ENCODE measurements around the gene FAM234A.
"Not testable (repeated sequence)": the region's sequence is repeated elsewhere in the genome, so short reads cannot be mapped to it uniquely, and the experiment has no call there.

FAM234A gene

DNA sequence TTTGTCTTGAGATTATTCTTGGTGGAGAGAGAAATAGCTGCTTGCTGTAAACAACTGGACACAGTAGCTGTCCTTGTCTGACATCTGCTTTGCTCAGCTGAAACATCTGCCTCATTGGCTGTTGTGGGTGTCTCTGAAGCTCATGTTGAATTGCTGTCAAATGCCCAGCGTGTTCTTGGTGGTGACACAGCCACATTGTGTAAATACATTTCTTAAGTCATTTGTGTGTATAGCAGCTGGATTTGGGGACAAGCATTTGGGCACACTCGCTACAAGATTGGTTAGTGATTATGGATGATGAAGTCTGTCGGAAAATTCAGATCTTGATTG is 5.3 kb downstream of the FAM234A start:
- DNase-seq, result peak; percentile 19

- no peak for DNase-seq
These were observed 5.9 kb downstream of the FAM234A start for GRCh38 chr16:240559-240958.

DNA sequence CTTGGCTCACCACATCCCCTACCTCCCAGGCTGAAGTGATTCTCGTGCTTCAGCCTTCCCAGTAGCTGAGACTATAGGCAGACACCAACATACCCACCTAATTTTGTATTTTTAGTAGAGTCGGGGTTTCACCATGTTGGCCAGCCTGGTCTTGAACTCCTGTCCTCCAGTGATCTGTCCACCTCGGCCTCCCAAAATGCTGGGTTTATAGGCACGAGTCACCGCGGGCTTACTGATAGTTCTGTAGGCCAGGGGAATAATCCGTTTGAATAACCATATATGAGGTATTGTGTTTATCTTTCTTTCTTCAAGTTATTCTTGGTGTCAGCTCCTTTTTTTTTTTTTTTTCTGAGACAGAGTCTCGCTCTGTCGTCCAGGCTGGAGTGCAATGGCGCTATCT is 7.7 kb downstream of the FAM234A start:
- no peak for DNase-seq

GRCh38 chr16:243348-243747 is 8.7 kb downstream of the FAM234A start:
- no peak for DNase-seq

DNA sequence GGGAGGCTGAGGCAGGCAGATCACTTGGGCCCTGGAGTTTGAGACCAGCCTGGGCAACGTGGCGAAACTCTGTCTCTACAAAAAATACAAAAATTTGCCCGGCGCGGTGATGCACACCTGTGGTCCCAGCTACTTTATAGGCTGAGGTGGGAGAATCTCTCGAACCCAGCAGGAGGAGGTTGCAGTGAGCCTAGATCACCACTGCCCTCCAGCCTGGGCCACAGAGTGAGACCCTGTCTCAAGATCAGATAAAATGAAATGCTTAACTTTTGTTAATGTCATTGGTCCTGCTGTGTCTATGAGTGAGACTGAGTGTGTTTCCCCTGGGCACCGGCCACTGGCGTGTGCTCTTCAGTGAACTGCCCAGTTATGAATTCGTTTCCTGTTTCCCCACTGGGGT is 10.5 kb downstream of the FAM234A start:
- no peak for DNase-seq

DNA sequence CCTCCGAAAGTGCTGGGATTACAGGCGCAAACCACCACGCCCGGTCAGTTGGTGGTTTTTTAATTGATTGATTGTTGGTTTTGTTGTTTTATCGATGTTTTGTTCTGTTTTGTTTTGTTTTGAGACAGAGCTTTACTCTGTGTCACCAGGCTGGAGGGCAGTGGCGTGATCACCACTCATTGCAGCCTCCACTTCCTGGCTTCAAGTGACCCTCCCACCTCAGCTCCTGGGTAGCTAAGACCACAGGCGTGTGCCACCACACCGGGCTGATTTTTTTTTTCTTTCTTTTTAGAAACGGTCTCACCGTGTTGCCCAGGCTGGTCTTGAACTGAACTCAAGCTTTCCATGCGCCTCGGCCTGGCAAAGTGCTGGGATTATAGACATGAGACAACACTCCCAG is 12.4 kb downstream of the FAM234A start:
- DNase-seq, result no peak

DNA sequence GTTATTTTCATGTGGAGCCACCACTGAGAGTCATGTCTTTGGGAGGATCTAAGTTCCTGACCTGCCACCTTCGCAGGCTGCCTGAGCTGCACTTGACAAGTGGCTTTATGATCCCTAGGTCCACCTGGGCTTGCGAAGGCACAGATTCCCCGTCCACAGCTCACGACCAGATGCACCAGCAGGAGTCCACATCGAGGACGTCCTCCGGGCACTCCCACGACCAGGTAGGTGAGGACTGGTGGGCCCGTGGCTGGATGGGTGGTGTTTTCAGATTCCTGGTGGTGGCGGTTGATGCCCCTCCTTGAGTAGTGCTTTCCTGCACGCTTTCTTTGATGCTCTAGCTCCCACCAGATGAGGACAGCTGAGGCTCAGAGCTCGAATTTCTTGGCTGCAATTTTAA is 14.8 kb downstream of the FAM234A start:
- DNase-seq, result no peak

DNA sequence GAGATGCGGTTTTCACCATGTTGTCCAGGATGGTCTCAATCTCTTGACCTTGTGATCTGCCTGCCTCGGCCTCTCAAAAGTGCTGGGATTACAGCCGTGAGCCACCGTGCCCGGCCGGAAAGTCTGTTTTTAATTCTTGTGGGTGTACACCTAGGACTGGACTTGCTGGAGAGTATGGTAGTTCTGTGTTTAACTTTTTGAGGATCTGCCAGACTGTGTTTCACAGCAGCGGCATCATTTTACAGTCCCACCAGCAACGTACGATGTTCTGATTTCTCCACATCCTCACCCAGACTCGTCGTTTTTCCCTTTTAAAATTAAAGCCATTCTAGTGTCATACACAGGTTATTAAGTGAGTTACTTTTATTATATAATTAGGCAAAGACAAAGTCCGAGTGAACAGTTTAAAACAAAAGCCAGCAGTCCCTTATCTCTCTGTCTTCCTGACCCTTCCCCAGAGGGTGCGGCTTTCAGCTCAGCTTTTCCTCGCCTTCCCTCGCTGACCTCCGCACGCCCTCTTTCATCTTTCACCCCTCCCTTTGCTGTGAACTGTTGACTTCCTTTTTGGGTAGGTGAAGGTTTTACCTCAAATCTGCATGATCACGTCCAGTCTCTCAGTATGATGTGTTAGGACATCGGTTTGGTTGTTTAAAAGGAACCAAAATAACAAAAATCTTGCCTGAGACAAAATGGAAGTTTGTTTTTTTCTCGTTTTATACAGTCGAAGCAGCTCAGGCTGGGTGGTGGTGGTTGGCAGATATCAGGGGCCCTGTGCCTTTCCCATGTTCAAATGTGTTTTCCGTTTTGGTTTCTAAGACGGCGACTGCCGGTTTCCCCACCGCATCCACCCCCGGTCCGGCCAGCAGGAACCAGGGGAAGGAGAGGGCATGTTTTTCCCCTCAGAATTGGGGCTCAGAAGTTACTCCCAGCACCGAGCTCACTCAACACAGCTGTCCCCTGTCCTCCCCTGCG is 18.0 kb downstream of the FAM234A start:
- no peak for DNase-seq

GRCh38 chr16:253833-254232 is 19.2 kb downstream of the FAM234A start:
- no peak for DNase-seq

GRCh38 chr16:254461-254860 is 19.8 kb downstream of the FAM234A start:
- DNase-seq, result no peak

DNA sequence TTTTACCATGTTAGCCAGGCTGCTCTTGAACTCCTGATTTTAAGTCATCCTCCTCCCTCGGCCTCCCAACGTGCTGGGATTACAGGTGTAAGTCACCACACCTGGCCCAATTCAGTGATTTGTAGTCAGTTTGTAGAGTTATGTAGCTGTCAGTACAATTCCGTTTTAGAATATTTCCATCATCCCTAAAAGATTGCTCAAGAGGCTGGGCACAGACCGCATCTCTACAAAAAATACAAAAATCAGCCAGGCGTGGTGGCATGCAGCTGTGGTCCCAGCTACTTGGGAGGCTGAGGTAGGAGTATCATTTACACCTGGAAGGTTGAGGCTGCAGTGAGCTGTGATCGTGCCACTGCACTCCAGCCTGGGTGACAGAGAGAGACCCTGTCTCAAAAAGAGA is 20.6 kb downstream of the FAM234A start:
- DNase-seq, result no peak

GRCh38 chr16:258091-258490 is 23.5 kb downstream of the FAM234A start:
- DNase-seq, result not testable (repeated sequence)

DNA sequence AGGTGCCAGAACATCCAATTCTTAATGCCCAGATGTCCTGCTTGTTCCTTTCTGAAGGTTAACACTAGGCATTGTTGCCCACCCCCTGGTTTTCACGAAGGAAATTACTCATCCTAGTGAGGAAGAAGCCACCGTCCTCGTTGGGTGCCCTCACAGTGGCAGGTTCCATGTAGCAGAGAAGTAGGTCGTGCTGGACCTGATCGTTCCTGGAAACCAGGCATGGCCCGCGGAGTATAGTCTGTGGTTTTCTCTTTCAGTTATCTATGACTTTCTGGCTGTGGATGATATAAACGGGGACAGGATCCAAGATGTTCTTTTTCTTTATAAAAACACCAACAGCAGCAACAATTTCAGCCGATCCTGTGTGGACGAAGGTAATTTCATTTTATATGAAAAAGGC is 24.6 kb downstream of the FAM234A start:
- DNase-seq, result no peak

GRCh38 chr16:259814-260253 is 25.2 kb downstream of the FAM234A start:
- no peak for DNase-seq

DNA sequence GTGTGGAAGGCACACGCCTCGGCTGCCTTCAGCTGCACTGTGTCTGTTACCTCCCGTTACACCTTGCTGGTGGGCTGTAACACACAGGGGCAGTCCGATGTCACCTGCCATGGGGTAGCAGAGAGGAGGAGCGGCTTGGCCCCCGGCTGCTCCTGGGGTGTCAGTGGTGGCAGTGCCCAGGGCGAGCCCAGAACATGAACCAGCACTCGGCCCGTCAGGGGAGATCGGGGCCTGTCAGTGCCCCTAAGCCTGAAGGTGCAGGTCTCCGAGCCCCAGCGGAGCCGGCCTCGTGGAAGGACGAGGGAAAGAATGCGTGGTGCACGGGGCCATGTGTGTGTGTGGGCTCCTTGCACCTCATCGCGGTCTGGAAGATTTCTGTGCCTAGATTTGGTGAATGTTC is 25.7 kb downstream of the FAM234A start:
- DNase-seq, result no peak

- DNase-seq, result no peak
These were observed 26.5 kb downstream of the FAM234A start for GRCh38 chr16:261031-261691.

DNA sequence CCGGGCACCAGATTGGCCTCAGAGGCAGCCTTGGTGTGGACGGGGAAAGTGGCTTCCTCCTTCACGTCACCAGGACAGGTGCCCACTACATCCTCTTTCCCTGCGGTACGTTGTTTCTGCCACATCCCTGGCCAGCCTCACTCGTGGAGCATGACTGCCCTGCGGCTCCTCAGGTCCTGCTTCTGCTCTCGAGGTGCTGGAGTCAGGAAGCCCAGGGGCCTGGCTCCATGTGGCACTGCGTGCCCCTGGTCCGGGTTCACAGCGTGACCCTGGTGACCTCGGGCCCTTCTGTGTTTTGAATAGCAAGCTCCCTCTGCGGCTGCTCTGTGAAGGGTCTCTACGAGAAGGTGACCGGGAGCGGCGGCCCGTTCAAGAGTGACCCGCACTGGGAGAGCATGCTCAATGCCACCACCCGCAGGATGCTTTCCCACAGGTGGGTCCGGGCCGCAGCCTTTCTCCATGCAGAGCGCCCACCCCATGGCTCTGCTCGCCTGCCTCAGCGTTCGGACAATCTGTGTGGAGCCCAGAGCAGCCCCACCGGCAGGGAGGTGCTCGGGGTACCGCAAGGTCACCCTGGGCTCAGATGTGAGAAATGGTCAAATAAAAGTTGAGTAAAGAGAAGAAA is 27.6 kb downstream of the FAM234A start:
- DNase-seq, result no peak

DNA sequence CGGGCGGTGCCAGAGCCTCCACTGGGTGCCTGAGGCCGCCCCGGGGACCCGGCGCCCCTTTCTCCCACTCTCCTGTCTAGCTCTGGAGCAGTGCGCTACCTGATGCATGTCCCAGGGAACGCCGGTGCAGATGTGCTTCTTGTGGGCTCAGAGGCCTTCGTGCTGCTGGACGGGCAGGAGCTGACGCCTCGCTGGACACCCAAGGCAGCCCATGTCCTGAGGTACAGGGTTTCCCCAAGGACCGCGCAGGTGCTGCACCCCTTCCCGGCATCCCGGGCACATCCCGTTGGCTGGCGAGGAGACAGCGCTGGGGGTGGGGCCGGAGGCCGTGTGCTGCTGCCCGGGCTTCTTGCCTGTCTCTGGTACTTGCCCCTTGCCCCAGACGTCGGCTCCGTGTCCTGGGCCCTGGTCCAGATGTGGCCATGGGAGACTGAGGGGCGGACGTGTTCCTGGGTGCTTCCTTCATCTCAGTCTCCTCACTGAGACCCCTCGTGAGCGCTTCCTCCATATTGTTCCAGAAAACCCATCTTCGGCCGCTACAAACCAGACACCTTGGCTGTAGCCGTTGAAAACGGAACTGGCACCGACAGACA is 28.7 kb downstream of the FAM234A start:
- DNase-seq, result no peak

- DNase-seq, result no peak
These were observed 29.3 kb downstream of the FAM234A start for GRCh38 chr16:263944-264343.

DNA sequence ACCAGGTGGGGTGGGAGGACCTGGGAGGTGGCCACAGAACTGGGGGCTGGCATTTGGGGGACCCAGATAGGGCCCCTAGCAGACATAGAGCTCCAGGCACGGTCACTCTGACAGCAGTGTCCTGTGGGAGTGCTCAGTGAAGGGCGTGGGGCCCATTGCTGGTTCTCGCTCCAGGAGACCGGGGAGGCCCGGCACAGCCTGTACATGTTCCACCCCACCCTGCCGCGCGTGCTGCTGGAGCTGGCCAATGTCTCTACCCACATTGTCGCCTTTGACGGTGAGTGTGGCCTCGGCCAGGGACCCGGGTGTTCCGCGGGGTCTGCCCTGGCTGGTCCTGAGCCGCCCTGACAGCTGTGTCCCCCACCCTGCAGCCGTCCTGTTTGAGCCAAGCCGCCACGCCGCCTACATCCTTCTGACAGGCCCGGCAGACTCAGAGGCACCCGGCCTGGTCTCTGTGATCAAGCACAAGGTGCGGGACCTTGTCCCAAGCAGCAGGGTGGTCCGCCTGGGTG is 29.9 kb downstream of the FAM234A start:
- DNase-seq, result no peak

GRCh38 chr16:265002-265529 is 30.4 kb downstream of the FAM234A start:
- DNase-seq, result no peak

DNA sequence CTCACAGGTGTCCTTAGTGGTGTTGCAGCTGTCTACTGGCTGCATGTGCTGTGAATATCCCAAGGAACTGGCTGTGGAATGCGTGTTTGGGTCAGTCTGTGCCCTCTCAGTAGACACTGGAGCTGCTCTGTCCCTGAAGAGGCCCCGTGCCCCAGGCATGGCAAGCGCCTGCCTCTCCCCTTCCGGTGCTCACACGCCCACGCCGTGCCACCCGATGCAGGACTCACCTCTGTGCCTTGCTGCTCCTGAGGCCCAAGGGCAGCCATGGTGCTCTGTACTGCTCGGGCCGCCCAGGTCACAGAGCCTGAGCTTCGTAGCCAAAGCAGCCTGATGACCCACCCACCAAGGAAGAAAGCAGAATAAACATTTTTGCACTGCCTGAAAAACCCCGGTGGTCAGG is 31.1 kb downstream of the FAM234A start:
- DNase-seq, result no peak
